GM21723 (cell line): Measurements from ENCODE around the gene PABPC1L2B.
"Not testable (repeated sequence)": the region's sequence is repeated elsewhere in the genome, so short reads cannot be mapped to it uniquely, and the experiment has no call there.

ENCODE experiments used
- ATAC-seq: cut with Tn5 transposase; IDR thresholded peaks from one replicate; pipeline ENCODE4 v1.9.1; 2021; ENCODE audit warnings: mild to moderate bottlenecking, moderate library complexity; ENCODE audit not compliant: unreplicated experiment

The PABPC1L2B gene

DNA sequence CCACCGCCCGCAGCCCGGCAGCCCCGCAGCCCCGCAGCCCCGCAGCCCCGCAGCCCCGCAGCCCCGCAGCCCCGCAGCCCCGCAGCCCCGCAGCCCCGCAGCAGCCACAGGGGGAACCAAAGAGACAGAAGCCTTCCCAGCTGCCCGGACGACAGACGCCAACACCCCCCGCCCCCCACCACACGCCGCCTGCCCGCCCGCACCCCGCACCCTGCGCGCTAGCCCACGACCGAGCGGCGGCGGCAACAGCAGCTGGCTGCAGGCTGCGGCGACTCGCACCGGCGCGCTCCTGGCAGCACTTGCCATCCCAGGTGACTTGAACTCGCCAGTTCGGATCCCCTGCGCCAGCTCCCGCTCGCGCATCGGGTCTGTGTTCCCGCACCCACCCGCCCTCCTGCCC is at the start of gene PABPC1L2B:
Gene PABPC1L2B (plus strand): TSS at position 207 of the 400 bp plus-strand sequence. CDS start 704 bp downstream, outside the sequence.
- not testable (repeated sequence) for ATAC-seq

DNA sequence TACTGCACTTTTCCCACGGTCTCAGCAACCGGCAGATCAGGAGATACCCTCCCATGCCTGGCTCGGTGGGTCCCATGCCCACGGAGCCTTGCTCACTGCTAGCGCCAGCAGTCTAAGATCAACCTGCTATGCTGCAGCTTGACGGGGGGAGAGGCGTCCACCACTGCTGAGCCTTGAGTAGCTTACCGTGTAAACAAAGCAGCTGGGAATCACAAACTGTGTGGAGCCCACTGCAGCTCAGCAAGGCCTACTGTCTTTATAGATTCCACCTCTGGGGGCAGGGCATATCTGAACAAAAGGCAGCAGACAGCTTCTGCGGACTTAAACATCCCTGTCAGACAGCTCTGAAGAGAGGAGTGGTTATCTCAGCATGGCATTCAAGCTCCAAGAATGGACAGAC is 42.8 kb upstream of the PABPC1L2B start:
- ATAC-seq = not testable (repeated sequence)

DNA sequence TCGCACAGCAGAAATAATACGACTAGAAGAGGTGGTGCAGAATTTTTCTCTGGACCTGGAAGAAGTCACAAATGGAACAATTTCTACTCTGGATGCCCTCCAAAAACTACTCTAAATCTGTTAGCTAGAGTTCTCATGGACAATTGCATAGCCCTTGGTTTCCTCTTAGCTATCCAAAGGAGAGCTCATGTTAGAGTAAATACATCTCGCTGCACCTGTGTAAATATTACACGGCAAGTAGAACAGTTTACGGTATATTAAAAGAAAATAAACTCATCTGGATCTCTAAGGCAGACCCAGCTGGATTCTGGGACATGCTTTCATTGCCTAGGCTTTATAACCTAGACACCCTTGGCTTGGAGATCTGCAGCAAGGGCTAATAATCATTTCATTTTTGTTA is 30.9 kb upstream of the PABPC1L2B start:
- ATAC-seq = not testable (repeated sequence)

DNA sequence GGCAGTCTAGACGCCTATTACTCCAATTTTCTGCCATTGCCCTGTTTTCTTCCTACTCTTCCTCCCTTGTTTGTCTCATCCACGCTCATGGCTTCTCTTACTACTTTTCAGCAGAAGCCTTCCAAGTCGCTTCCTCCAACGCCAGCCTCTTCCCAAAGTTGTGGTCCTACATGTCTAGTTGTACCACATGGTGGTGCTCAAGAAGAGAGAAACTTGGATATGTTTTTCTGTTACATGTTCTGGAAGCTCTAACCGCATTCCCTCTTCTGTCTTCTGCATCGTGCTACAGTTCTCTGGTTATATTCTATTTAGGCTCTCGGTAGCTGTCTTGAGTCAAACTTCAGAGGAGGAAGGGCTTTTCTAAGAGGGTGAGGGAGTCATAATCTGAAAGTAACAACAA is 27.9 kb upstream of the PABPC1L2B start:
- ATAC-seq = not testable (repeated sequence)

DNA sequence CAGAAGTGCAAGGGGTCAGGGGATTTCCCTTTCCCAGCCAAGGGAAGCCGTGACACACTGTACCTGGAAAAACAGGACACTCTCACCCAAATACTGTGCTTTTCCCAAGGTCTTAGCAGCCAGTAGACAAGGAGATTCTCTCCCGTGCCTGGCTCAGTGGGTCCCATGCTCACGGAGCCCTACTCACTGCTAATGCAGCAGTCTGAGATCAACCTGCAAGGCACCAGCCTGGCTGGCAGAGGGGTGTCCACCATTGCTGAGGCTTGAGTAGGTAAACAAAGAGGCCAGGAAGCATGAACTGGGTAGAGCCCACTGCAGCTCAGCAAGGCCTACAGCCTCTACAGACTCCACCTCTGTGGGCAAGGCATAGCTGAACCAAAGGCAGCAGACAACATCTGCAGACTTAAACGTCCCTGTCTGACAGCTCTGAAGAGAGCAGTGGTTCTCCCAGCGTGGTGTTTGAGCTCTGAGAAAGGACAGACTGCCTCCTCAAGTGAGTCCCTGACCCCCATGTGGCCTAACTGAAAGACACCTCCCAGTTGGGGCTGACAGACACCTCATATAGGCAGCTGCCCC is 21.8 kb upstream of the PABPC1L2B start:
- not testable (repeated sequence) for ATAC-seq

DNA sequence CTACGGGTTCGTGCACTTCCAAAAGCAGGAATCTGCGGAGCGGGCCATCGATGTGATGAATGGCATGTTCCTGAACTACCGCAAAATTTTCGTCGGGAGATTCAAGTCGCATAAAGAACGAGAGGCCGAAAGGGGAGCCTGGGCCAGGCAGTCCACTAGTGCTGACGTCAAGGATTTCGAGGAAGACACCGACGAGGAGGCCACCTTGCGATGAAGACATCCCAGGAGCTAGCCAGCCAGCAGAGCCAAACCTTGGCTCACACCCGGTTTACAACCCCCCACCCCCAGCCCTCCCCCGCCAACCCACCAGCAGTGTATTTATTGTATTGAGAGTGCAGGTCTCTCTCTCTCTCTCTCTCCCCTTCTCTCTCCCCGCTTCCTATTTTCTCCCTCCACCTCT is 1.3 kb downstream of the PABPC1L2B start:
- ATAC-seq = not testable (repeated sequence)

DNA sequence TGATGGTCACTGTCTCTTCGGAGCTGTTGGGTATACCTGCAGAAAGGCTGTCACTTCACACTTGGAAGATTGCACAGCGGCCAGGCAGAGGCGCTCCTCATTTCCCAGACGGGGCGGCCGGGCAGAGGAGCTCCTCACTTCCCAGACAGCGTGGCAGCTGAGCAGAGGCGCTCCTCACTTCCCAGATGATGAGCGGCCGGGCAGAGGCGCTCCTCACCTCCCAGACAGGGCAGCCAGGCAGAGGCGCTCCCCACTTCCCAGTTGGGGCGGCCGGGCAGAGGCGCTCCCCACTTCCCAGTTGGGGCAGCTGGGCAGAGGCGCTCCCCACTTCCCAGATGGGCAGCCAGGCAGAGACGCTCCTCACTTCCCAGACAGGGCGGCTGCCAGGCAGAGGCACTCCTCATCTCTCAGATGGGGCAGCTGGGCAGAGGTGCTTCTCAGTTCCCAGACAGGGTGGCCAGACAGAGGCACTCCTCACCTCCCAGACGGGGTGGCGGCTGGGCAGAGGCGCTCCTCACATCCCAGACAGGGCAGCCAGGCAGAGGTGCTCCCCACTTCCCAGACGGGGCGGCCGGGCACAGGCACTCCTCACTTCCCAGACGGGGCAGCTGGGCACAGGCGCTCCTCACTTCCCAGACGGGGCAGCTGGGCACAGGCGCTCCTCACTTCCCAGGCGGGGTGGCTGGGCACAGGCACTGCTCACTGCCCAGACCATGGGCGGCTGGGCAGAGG is 18.8 kb downstream of the PABPC1L2B start:
- no peak for ATAC-seq

DNA sequence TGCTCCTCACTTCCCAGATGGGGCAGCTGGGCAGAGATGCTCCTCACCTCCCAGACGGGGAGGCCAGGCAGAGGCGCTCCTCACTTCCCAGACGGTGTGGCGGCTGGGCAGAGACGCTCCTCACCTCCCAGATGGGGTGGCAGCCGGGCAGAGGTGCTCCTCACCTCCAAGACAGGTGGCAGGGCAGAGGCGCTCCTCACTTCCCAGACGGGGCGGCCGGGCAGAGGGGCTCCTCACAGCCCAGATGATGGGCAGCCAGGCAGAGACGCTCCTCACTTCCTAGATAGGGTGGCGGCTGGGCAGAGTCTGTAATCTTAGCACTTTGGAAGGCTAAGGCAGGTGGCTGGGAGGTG is 19.3 kb downstream of the PABPC1L2B start:
- ATAC-seq = not testable (repeated sequence)

DNA sequence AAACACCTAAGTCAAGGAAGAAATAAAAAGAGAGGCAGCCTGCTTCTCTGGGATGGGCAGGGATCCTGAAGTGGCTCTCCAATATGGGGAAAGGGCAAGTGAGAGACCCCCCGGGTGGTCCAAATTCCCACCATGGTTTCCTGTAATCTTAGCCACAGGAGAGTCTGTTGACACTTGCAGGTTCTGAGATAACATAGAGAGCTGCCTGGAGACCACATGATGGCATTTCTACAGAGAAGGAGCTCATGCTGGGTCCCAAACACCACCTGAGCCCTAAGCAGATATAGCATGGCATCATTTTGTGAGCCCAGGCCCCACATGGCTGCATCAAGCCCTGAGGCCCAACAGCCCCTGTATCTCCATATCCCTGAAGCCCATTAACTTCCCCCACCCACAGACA is 26.1 kb downstream of the PABPC1L2B start:
- no peak for ATAC-seq
